Dedifferentiated amniotic fluid mesenchymal stem cell (primary cell): ENCODE data around the gene UNC5A.
"Not testable (repeated sequence)": the region's sequence is repeated elsewhere in the genome, so short reads cannot be mapped to it uniquely, and the experiment has no call there.

Experiments
- DNase-seq: peaks from one replicate; pipeline ENCODE4 v3.0.0-alpha.2; 2016; ENCODE audit errors: extremely low spot score

Gene UNC5A

DNA sequence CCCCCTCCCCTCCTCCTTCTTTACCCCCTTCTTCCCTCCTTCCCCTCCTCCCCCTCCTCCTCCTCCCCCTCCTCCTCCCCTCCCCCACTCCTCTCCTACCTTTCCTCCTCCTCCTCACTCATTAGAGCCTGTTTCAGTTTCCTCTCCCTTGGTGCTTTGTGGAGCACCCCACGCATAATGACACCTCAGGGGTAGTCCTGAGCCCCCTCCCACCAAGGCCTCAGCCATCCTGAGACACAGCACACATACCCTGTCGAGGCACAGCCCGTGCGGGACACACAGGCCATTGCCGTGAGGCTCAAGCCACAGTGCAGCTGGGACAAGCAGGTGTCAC lies 53.4 kb downstream of the UNC5A start:
- no peak for DNase-seq

DNA sequence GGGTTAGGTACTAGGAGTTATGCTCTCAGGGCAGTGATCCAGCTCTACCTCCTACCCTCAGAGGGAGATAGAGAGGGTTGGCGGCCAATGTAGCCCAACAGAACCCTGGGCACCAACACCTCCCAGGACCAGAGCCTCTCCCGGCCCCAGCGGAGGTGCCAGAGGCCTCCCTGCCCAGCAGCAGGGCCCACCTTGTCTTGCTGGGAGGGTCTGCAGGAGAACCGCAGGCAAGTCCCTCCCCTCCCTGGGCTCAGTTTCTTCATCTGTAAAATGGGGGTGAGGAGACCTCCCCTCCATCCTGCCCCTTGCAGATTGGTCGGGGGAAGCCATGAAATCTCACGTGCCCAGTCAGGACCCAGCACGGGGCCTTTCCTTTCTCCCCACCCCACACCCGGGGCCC lies 54.4 kb downstream of the UNC5A start:
- DNase-seq, result no peak

DNA sequence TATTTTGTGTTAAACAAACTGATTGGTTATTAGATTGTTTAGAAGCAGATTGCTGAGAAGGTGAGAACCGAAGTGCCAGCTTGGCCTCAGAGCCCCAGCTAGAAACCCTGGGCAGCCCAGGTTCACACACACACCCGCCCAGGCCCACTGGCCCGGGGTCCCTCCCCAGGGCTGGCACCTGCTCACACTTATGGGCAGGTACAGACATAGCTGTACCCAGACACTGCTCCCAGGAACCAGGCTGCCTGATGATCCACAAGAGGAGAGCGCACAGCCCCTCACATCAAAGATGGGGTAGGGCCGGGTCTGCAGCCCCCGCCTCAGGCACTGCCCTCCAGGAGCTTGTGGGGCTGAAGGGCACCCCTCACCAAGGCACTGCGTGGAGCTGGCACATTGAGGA lies 55.6 kb downstream of the UNC5A start:
- DNase-seq, result no peak

DNA sequence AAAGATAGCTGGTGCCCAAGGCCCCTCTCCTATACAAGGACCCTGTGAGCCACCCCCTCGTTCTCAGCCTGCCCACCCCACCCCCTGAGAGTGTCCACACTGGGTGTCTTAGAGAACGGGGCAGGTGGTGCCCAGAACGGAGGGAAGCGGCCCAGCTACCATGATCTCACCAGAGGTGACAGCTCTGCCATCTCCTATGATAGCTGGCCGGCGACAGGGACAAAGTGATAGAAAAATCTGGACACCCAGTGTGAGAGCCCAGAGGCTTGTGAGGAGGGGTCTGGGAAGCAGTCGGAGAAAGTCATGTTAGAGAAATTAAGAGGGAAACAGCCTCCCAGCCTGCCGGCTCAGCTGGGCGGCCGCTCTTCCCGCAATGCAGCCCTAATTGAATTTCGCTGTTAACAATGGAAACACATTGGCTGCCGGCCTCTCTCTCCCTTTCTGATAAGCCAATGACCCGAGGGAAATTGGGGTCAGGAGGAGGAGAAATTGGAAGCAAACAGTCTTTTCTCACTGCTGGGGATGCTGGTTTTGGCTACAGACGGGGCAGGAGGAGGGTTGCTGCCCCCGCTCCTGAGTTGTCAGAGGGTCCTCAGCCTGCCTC lies 56.5 kb downstream of the UNC5A start:
- DNase-seq, result no peak

DNA sequence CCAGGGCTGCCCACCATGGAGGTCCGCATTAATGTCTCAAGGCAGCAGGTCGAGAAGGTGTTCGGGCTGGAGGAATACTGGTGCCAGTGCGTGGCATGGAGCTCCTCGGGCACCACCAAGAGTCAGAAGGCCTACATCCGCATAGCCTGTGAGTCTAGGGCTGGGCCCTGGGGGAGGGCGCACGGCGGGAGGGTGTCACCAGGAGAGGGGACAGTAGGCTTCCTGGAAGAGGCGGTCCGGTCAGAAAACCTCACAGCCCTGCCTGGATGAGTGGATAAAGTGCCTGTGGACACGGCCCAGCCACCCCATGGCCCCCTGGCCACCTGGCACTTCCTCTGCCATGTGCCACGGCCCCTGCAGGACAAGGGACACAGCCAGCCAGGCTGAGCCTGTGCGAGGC lies 57.8 kb downstream of the UNC5A start:
- DNase-seq, result no peak

DNA sequence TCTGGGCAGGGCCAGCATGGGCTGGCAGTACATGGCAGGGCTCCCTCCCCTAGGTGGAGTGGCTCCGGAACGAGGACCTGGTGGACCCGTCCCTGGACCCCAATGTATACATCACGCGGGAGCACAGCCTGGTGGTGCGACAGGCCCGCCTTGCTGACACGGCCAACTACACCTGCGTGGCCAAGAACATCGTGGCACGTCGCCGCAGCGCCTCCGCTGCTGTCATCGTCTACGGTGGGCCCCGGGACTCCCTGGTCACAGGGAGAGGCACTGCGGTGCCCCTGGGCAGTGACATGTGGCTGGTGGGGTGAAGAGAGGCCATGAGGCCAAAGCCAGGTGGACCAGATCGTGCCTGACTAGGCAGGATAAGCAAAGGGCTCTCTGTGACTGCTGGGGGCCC lies 58.4 kb downstream of the UNC5A start:
- no peak for DNase-seq

DNA sequence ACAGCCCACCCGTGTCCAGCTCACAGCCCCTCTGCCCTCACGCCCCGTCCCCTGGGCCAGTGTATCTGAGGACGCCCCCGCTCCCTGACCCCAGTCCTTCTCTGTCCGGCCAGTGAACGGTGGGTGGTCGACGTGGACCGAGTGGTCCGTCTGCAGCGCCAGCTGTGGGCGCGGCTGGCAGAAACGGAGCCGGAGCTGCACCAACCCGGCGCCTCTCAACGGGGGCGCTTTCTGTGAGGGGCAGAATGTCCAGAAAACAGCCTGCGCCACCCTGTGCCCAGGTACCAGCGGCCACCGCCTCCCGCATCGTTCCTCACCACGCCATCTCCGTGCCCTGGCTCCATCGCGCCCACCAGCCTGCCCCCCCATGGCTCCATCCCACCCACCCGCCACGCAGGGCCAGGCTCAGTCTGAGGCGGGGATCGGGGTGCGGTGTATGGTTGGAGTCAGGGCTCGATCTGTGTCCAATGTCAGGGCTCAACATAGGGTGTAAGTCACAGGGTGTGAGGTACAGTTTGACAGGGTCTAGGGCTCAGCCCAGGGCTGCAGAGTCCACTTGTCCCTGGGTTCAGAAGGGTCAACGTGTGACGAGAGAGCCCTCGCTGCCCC lies 59.2 kb downstream of the UNC5A start:
- no peak for DNase-seq

DNA sequence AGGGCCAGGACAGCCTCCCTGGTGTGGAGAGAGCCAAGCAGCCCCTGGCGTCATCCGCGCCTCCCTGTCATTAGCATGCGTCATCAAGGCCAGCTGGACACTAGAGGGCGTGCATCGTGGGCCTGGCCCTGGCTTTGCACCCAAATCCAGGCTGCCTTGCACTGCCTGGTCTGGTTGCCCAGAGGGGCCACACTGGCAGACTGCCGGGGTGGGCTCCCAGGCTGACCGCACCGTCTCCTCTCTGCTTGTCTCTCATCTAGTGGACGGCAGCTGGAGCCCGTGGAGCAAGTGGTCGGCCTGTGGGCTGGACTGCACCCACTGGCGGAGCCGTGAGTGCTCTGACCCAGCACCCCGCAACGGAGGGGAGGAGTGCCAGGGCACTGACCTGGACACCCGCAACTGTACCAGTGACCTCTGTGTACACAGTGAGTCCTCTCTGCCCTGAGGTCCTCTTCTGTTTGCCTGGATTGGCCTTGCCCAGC lies 59.8 kb downstream of the UNC5A start:
- no peak for DNase-seq

DNA sequence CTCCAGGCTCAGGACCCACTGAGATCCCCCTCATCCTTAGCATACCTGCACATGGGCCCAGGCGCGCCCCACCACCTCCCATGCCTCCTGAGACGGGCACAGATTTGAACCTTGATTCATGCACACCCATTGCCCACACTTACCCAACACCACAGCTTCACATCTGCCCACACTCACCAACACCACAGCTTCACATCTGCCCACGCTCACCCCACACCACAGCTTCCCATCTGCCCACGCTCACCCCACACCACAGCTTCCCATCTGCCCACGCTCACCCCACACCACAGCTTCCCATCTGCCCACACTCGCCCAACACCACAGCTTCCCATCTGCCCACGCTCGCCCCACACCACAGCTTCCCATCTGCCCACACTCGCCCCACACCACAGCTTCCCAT lies 60.3 kb downstream of the UNC5A start:
- DNase-seq, result not testable (repeated sequence)

DNA sequence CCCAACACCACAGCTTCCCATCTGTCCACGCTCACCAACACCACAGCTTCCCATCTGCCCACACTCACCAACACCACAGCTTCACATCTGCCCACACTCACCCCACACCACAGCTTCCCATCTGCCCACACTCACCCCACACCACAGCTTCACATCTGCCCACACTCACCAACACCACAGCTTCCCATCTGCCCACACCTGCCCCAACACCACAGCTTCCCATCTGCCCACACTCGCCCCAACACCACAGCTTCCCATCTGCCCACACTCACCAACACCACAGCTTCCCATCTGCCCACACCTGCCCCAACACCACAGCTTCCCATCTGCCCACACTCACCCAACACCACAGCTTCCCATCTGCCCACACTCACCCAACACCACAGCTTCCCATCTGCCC lies 62.2 kb downstream of the UNC5A start:
- DNase-seq, result not testable (repeated sequence)

DNA sequence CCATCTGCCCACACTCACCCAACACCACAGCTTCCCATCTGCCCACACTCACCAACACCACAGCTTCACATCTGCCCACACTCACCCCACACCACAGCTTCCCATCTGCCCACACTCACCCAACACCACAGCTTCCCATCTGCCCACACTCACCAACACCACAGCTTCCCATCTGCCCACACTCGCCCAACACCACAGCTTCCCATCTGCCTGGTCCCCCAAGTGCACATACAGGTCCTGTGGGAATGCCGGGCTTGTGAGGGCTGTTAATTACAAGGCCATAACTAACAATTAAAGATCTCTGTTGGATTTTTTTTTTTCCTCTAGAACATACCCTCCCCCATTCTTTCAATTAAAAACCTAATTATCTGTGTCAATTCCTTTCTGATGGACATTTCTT lies 62.7 kb downstream of the UNC5A start:
- DNase-seq, result not testable (repeated sequence)

DNA sequence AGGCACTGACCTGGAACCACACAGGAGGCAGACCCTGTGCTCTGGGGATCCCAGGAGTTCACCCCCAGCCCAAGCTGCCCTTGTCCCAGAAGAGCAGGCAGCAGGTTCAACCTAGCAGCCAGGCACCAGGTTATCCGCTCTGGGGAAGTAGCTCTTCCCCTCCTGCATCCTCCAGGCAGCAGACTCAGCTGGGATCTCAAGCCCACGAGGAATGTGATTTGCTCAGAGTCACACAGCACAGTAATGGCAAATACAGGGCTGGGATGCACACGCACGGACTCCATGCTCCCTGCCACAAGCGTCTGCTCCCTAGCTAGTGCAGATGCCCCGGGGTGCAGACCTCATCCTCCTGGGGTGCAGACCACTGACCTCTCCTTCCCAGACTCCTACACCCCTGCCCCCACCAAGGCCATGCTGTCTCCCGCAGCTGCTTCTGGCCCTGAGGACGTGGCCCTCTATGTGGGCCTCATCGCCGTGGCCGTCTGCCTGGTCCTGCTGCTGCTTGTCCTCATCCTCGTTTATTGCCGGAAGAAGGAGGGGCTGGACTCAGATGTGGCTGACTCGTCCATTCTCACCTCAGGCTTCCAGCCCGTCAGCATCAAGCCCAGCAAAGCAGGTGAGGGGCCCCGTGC lies 63.3 kb downstream of the UNC5A start:
- no peak for DNase-seq

DNA sequence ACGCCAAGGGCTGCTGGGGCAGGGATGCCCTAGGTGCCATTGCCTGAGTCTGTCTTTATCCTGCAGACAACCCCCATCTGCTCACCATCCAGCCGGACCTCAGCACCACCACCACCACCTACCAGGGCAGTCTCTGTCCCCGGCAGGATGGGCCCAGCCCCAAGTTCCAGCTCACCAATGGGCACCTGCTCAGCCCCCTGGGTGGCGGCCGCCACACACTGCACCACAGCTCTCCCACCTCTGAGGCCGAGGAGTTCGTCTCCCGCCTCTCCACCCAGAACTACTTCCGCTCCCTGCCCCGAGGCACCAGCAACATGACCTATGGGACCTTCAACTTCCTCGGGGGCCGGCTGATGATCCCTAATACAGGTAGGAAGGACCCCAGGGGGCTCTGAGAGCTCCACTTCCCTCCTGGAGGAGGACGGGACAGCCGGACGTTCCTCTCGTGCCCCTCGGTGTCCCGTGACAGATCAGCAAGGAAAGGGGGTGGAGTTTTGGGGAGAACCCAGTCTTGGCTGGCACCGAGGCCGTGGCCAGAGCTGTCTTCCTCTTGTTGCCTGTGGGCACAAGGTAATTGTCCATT lies 63.9 kb downstream of the UNC5A start:
- DNase-seq, result no peak

DNA sequence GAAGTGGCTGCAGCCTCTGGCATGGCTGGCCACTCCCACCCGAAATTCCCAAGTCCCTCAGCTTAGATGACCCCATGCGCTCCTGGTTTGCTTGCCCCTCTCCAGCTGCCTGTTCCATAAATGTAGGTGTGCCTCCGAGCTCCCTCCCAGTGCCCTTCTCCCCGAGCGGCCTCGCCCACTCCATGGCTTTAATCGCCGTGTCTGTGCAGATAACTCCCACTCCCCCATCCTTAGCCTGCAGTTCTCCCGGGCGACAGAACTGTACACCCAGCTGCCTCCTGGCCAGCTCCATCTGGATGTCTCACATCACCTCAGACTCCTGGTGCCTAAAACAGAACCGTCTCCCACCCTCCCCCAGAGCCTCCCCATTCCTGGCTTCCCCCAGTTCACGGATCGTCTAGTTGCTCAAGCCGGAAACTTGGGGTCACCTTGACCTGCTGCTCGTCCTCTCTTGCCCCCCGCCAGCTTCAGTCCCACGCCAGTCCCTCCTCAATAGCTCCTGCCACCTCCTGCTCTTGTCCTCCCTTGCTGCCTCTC lies 64.7 kb downstream of the UNC5A start:
- DNase-seq, result no peak

DNA sequence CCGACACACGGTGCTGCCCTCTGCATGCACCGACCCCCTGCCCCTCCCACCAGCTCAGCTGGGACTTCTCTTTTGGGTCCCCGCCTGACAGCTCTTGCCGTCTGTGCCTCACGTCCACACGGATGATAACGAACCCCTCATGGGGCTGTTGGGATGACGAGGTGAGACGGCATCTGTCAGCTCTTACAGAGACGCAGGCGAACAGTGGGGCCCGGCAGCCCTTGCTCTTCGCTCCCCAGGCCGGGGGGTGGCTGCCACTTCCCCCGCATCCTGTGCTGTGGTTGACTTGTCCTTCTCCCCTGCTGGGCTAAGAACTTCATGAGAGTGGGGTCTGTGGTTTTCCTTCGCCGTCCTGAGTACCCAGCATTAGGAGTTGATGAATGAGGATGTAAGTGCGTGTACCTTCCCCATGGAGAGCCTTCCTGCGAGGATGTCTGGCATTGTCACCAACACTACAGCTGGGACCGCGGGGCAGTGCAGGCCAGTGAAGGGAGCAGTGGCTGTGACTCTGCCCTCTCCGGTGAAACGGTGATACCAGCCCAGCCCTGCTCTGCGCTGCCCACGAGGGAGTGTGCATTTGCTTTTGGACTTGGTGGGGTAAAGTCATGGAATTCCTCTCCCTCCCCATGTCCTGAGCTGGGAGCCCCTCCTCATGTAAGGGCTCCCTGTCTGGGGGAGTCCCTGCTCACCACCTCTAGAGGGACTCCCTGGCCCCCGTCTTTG lies 65.6 kb downstream of the UNC5A start:
- no peak for DNase-seq

DNA sequence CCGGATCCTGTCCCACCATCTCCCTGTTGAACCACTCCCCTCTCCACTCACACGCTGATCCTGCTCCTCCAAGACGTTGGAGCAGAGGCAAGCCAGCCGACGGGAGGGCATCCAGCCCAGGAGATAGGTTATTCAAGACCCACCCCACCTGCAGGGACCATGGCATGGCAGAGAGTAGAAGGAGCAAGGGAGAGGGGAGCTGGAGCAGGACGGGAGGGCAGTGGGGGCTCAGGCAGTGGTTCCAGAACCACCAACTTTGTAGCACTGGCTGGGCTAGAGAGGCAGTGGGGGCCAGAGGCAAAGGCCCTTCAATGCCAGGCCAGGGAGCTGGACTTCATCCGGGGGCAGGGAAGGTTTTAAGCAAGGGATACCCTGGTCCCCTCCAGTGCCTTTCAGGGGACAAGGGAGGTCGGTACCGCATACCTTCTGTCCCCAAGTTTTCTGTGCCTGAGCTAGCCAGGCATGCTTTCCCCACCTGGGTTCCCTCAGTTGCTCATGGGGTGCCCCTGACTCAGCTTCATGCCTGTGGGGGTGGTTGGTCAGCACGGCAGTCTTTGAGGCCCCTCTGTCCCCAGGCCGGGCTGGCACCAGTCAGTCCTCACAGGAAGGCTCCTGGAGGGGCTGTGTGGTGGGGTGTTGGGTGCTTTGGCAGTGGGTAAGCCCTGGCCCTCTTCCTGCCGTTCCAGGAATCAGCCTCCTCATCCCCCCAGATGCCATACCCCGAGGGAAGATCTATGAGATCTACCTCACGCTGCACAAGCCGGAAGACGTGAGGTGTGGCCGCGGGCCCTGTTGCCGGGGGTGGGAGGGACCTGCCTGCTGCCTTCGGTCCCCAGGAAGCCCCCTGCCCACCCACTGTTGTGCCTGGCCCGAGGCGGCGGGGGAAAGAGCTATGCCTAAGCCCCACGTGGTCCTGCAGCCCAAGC lies 66.4 kb downstream of the UNC5A start:
- no peak for DNase-seq

DNA sequence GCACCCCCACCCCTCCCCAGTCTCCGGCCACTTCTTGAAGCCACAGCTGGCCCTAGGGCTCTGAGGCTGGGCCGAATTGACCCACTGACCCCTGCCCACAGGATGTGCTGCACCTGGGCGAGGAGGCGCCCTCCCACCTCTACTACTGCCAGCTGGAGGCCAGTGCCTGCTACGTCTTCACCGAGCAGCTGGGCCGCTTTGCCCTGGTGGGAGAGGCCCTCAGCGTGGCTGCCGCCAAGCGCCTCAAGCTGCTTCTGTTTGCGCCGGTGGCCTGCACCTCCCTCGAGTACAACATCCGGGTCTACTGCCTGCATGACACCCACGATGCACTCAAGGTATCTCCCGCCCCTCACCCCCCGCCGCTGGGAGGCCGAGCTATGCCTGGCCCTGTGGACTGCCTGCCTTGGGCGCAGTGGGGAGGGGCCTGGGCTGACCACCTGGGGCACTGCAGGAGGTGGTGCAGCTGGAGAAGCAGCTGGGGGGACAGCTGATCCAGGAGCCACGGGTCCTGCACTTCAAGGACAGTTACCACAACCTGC lies 67.5 kb downstream of the UNC5A start:
- no peak for DNase-seq

DNA sequence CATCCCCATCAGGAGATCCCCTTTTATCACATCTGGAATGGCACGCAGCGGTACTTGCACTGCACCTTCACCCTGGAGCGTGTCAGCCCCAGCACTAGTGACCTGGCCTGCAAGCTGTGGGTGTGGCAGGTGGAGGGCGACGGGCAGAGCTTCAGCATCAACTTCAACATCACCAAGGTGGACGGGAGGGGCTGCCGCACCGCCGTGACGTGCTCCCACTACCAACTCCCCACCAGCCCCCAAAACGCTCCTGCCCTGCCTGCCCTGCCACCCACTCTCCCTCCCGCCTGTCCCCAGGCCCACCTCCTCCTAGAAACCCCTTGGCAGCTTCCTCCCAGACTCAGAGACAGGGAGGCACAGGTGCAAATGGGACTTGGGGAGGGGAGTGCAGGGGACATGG lies 68.1 kb downstream of the UNC5A start:
- no peak for DNase-seq

DNA sequence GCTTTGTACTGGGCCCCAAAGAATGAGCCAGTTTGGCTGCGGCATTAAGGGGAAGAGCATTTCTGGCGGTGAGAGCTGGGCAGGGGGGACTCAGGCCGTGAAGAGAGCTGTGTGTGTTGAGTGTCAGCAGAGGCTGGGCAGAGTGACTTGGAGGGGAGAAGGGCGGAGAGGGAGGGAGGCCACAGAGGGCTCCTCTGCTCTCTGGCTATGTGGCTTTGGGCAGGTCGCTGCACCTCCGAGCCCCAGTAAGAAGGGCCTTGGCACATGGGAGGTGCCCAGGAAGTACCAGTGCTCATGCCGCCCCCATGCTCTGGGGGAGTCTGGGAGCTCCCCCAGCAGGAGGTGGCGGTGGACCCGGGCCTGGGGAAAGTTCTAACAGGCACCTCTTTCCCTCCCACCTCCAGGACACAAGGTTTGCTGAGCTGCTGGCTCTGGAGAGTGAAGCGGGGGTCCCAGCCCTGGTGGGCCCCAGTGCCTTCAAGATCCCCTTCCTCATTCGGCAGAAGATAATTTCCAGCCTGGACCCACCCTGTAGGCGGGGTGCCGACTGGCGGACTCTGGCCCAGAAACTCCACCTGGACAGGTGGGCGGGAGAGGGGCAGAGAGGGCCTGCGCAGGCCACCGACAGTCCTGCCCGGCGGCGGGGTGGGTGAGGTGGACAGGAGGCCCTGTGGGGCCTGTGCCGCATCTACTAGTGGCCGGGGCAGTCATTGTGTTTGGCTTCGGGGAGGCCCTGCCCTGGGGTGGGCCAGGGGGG lies 68.7 kb downstream of the UNC5A start:
- no peak for DNase-seq
